ENCODE measurements around the gene CT47C1. TPM values are rescaled to one million over a fixed set of nuclear protein-coding genes. Genes with fewer than 3 reads are reported as not detected.

Gene CT47C1
- total RNA-seq, 1 donor = not detected

DNA sequence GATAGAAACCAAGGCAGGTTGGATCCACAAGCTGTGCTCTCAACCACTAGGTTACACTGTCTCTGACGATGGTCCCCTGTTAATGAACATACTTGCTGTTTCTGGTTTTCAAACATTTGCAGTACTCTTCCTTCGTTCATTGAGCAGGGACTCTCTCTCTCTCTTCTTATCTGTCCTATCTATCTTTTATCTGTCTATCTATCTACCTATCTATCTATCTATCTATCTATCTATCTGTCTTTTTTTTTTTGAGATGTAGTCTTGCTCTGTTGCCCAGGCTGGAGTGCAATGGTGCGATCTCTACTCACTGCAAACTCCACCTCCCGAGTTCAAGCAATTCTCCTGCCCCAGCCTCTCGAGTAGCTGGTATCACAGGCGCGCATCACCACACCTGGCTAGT is 9.4 kb upstream of the CT47C1 start:
- TF ChIP-seq, protein P1, sequence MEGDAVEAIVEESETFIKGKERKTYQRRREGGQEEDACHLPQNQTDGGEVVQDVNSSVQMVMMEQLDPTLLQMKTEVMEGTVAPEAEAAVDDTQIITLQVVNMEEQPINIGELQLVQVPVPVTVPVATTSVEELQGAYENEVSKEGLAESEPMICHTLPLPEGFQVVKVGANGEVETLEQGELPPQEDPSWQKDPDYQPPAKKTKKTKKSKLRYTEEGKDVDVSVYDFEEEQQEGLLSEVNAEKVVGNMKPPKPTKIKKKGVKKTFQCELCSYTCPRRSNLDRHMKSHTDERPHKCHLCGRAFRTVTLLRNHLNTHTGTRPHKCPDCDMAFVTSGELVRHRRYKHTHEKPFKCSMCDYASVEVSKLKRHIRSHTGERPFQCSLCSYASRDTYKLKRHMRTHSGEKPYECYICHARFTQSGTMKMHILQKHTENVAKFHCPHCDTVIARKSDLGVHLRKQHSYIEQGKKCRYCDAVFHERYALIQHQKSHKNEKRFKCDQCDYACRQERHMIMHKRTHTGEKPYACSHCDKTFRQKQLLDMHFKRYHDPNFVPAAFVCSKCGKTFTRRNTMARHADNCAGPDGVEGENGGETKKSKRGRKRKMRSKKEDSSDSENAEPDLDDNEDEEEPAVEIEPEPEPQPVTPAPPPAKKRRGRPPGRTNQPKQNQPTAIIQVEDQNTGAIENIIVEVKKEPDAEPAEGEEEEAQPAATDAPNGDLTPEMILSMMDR (IDR thresholded peaks at IDR 0.05; ENCODE audit: insufficient read depth, low read depth, low read length) = no peak
- no peak for DNase-seq (ENCODE audit: low read depth)
- H3K4me3 ChIP-seq (ENCODE audit: low read depth, low read length) = no peak overlapping the region

DNA sequence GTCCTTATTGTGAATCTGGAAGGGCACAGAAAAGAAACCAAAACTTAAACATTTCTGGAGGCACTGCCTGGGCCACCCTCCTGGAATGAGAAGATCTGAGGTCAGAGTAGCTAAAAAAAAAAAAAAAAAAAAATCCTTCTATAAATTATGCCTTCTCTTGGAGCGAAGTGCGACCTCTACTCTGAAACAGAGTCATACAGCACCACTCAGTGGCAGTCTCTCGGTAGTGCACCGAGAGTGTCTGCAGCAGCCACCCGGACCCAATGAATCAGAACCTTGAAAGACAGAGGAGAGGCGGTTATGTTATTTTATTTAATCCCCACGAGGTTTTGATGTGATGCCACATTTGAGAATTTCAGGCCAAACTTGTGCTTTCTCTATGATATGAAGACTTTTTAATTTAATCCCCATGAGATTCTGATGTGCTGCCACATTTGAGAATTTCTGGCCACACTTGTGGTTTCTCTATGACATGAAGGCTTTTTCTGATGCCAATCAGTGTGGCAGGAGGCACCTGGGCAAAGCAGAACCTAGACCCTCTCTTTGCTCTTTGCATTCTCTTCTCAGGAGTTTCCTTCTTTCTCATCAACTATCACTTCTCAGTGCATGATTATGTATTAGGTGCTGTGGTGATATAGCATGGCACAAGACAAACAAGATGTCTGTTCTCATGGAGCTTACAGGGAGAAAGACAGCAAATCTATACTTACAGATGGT is 5.6 kb upstream of the CT47C1 start:
- H3K4me3 ChIP-seq (ENCODE audit: low read depth, low read length) = no peak overlapping the region
- TF ChIP-seq, protein P1 (IDR thresholded peaks at IDR 0.05; ENCODE audit: insufficient read depth, low read depth, low read length) = peak; percentile 66
- DNase-seq (ENCODE audit: low read depth) = peak; percentile 43

DNA sequence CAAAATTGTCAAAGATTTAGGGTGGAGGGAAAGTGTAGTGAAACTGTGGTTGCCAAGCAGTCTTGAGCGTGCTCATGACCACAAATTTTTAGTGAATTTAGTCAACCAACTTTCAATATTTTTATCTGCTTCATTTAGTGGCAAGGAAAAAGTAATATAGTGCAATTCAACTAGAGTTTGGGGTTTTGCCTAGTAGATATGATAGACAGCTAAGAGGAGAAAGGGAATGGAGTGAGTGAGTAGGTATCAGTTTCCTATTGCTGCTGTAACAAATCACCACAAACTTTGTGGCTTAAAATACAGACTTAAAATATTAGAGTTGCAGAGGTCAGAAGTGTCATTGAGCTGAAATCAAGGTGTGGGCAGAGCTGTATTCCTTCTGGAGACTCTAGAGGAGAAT is 3.7 kb upstream of the CT47C1 start:
- H3K4me3 ChIP-seq (ENCODE audit: low read depth, low read length) = no peak overlapping the region
- DNase-seq (ENCODE audit: low read depth) = no peak
- TF ChIP-seq, protein P1 (IDR thresholded peaks at IDR 0.05; ENCODE audit: insufficient read depth, low read depth, low read length) = no peak

DNA sequence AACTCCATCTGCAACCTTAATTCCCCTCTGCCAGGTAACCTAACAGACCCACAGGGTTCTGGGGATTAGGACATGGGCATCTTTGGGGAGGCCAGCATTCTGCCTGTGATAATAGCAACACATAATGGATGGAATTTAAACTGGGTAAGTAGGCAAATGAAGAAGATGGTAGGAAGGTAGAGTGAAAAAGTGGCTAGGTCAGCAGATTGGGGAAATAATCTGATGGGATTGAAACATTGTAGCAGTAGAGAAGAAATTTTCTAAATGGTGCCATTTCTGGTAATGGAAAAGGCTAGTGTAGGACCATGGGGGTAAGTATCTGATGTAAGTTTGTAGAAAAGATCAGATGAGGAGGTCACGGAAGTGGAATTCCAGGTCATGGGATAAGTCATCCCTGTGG is 3.0 kb upstream of the CT47C1 start:
- TF ChIP-seq, protein P1 (IDR thresholded peaks at IDR 0.05; ENCODE audit: insufficient read depth, low read depth, low read length) = no peak

DNA sequence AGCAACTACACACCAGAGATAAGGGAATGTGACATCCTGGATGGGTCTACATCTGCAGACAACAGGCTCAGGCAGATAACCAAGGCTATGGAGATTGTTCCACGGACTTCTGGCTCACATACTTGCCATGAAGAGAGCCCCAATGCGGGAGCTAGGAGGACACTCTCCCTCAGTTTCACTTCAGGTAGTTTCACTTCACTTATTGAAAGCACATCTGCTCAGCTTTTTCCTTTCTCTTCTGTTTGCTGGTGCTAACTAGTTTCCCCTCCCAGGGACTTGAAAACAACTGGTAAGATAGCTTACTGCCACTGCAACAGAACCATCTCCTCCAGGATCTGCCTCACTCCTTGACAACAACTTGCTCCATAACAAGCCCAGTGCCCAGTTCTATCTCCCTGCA is 1.4 kb upstream of the CT47C1 start:
- no peak for DNase-seq (ENCODE audit: low read depth)
- no peak overlapping the region for H3K4me3 ChIP-seq (ENCODE audit: low read depth, low read length)
- TF ChIP-seq, protein P1 (IDR thresholded peaks at IDR 0.05; ENCODE audit: insufficient read depth, low read depth, low read length) = no peak

More for the DNA sequence above, 3.0 kb upstream of the CT47C1 start:
- no peak for DNase-seq (ENCODE audit: low read depth)
- no peak overlapping the region for H3K4me3 ChIP-seq (ENCODE audit: low read depth, low read length)

DNA sequence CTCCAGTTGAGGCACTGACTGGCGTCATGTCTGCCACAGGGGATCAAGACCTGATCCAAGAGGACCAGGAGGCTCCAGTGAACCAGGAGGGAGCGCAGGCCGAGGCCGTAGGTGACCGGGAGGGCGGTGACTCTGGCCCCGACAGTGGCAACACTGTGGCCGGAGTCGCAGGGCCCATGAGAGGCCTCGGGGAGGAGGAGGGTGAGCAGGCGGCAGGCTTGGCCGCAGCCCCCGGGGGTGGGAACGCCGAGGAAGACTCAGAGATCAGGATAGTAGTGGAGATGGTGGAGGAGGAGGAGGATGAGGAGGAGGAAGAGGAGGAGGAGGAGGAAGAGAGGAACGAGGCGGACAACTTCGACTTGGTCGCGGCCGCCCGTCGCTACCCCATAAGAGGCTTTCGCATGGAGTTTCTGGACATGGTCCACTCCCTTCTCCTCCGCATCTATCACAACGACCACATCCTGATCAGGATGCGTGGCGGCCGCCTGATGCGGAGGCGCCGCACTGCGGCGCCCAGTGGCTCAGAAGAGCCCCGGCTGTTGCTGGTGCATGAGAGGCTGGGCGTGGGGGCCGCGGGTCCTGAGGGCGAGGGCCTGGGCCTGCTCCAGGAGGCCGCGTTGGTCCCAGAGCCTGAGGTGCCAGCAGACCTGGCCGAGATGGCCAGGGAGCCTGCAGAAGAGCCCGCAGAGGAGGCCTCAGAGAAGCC is 560 bp downstream of the CT47C1 start:
- TF ChIP-seq, protein P1 (IDR thresholded peaks at IDR 0.05; ENCODE audit: insufficient read depth, low read depth, low read length) = no peak
- H3K4me3 ChIP-seq (ENCODE audit: low read depth, low read length) = no peak overlapping the region
- no peak for DNase-seq (ENCODE audit: low read depth)

All from fibroblast of villous mesenchyme (primary cell).